Heart right ventricle (tissue), 16 donors: Measurements from ENCODE around the gene ZC3H13. TPM values are rescaled to one million over a fixed set of nuclear protein-coding genes. Genes with fewer than 3 reads are reported as not detected.

Source experiments
- ATAC-seq, 8 donors: fragments of 200-7000 bp; cut with Tn5 transposase; one replicate each; pipeline ENCODE4 v1.9.1; 2020; ENCODE audit warnings: mild to moderate bottlenecking in 8 of 8, moderate library complexity in 8 of 8, moderate number of reproducible peaks in 1 of 8
- DNase-seq, 2 donors: peaks; one replicate each; pipeline ENCODE4 v3.0.0-alpha.2; 2020
- H3K27ac ChIP-seq, 10 donors: fragments of 200-600 bp; sonication (generic) in 2 of 10; one replicate each; pipeline versions ENCODE4 v1.5.0 to v1.8.0; 2020 to 2022; ENCODE audit warnings: mild to moderate bottlenecking in 3 of 10
- H3K27me3 ChIP-seq, 7 donors: fragments of 200-600 bp; one replicate each; pipeline ENCODE4 v1.8.0; 2021 to 2022; ENCODE audit warnings: mild to moderate bottlenecking in 2 of 7
- H3K36me3 ChIP-seq, 9 donors: fragments of 200-600 bp; sonication (generic) in 1 of 9; one replicate each; pipeline versions ENCODE4 v1.5.0 to v1.8.0; 2020 to 2022; ENCODE audit warnings: mild to moderate bottlenecking in 2 of 9
- H3K4me1 ChIP-seq, 9 donors: fragments of 200-600 bp; sonication (generic) in 1 of 9; one replicate each; pipeline versions ENCODE4 v1.5.0 to v1.8.0; 2020 to 2022; ENCODE audit warnings: mild to moderate bottlenecking in 4 of 9
- H3K4me3 ChIP-seq, 10 donors: fragments of 200-600 bp; sonication (generic) in 2 of 10; one replicate each; pipeline versions ENCODE4 v1.5.0 to v1.8.0; 2020 to 2022; ENCODE audit warnings: mild to moderate bottlenecking in 7 of 10, moderate library complexity in 2 of 10
- H3K9me3 ChIP-seq, 11 donors: fragments of 200-600 bp in 10 of 11; sonication (generic) in 2 of 11; one replicate each; pipeline versions ENCODE4 v1.5.0 to v1.8.0; 2013 to 2022; ENCODE audit warnings: mild to moderate bottlenecking in 2 of 11, control low read depth in 1 of 11, moderate library complexity in 1 of 11
- CTCF ChIP-seq, 9 donors: fragments of 200-600 bp; sonication (generic) in 2 of 9; IDR thresholded peaks; one replicate each; pipeline versions ENCODE4 v1.5.0 to v1.8.0; 2021 to 2022; ENCODE audit warnings: antibody characterized with exemption in 9 of 9, mild to moderate bottlenecking in 5 of 9, moderate library complexity in 1 of 9
- WGBS, 2 donors: extraction: QIAGEN DNeasy Blood & Tissue Kit; methylation state at CpG; one replicate each; pipeline ENCODE4 v1.1.7; 2013; ENCODE audit warnings: inconsistent platforms in 1 of 2; 5-methylcytosine and 5-hydroxymethylcytosine counted together
- intact Hi-C, 10 donors: fragments of 100-400 bp; cut with DNase I; formaldehyde crosslinking; loops; one replicate each; pipeline versions ENCODE4 v1.11.1 to v1.14.2; 2022
- polyA plus RNA-seq, 2 donors: library from polyadenylated mRNA; stranded (reverse); fragments of 200-250 nt; gene quantifications; one replicate each; pipeline ENCODE4 v1.2.3, GENCODE V29; 2013
- total RNA-seq, 10 donors: library from RNA; stranded (reverse); fragmentation: NEBNext Ultra II Directional in 3 of 10; extraction: Animal tissue kit (Norgen Biotek cat#: 25700) in 3 of 10; gene quantifications; one replicate each; pipeline versions ENCODE4 v1.2.1 to v1.2.4, GENCODE V29; 2021 to 2023
- donor health status: Arrhythmogenic right ventricular cardiomyopathy.
- donor health status: ischemic (EF 13 %, LVEDD 7.1; RV severe dilation, severe dysfunction).
- donor health status: healthy with polysubstance abuse.
- donor health status: DM: no; HTN: yes; CAD: no.
- donor health status: DM: no; HTN: no; CAD: no.
- donor health status: ischemic (EF 25% LVEDD 6.9; RV normal size, moderate dysfunction).
- donor health status: ischemic (EF 25% LVEDD 5.7; RV mildly dilated, moderate dysfunction).
- donor health status: healthy.
- donor health status: DM: yes; HTN: yes; CAD: no.
- donor health status: Ischemic cardiomyopathy.
- donor health status: ischemic (EF 35%, LVEDD 5.7; RV mildly dilated, moderate dysfunction).
- donor health status: nonischemic (EF 11% LVEDD 7.7; RV severe dilation, severe dysfunction).
- donor health status: DM: yes; HTN: yes; CAD: no.
- donor health status: PGD.
- donor health status: ischemic (EF 29% LVEDD 5.4; RV normal size, mild dysfunction).
- donor health status: nonischemic (EF 23%, LVEDD 6.1; RV moderate dilation, normal function).

Gene ZC3H13
- total and polyA plus RNA-seq, 12 donors, result 6.7 to 50.1 (median 43.4) TPM

DNA sequence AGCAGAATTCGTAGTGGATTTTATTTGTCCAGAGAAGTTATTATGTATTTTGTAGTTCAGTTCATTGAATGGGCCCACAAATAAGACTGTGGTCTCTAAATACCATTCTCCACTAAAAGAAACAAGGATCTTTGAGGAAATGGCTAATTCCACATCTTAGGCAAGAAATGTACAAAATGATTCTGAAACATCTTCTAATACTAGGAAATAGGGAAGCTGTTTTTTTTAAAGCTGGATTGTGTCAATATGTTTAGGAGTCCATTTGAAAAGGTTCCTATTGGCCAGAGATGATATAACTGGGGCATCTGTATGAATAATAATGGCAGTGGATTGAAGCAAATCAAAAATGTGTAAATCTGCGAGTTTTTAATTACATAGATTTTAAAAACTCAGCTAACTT is 112.5 kb downstream of the ZC3H13 start:
- Histone ChIP-seq H3K27me3 (peaks cover 0 to 13% (median 0%) of the 10 kb centered on the region in 7 donors), H3K9me3 (no peaks in the 10 kb centered on the region), H3K36me3 (no peaks in the 10 kb centered on the region), H3K4me3 (no peak overlapping the region), H3K27ac (no peak overlapping the region), H3K4me1 (no peaks in the 10 kb centered on the region)
- intact Hi-C loops, result no loop called here
- TF ChIP-seq CTCF (IDR thresholded peaks at IDR 0.05), result no peak
- DNase-seq (no peak), ATAC-seq (no peak)
- 85 to 87% methylated on average over 2 of the region's 2 CpGs for WGBS, 2 donors

GRCh38 chr13:45936621-45937020 is 115.9 kb downstream of the ZC3H13 start:
- ATAC-seq (no peak), DNase-seq (no peak)
- no peak for TF ChIP-seq CTCF (IDR thresholded peaks at IDR 0.05)
- H3K27ac ChIP-seq, result no peak overlapping the region
- H3K4me1 ChIP-seq, result peaks cover 0 to 21% (median 0%) of the 10 kb centered on the region in 9 donors
- H3K4me3 ChIP-seq, result no peak overlapping the region
- H3K36me3 ChIP-seq, result no peaks in the 10 kb centered on the region
- WGBS, 2 donors, result 38 to 49% methylated on average over 4 of the region's 4 CpGs
- H3K9me3 ChIP-seq, result no peaks in the 10 kb centered on the region
- peaks cover 0 to 28% (median 7%) of the 10 kb centered on the region in 7 donors for H3K27me3 ChIP-seq
- intact Hi-C loops, result no loop called here

DNA sequence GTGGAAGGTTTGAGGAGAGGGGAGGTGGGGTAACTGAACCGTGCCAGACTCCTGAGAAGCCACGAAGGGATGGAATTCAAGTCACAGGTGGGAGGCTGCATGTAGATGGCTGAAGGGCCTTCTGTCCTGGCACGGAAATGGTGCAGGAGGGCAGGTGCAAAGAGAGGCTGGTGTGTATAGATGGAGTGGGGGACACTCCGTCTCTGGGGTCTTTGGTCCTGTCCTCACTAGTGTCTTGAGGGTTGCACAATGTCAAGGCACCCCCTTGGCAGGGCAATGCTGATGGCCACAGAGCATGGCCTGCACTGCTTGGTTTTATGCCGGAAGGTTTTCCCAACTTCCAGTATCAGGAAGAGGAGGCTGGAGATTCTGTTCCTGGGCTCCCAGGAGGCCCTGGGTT is 118.3 kb downstream of the ZC3H13 start:
- ATAC-seq (no peak), DNase-seq (no peak)
- Histone ChIP-seq H3K4me3 (no peak overlapping the region), H3K9me3 (no peaks in the 10 kb centered on the region), H3K27ac (no peak overlapping the region), H3K27me3 (peaks cover 0 to 30% (median 12%) of the 10 kb centered on the region in 7 donors), H3K36me3 (no peaks in the 10 kb centered on the region), H3K4me1 (peaks cover 0 to 22% (median 0%) of the 10 kb centered on the region in 9 donors)
- intact Hi-C loops, result no loop called here
- 82 to 87% methylated on average over 5 of the region's 5 CpGs for WGBS, 2 donors
- TF ChIP-seq CTCF (IDR thresholded peaks at IDR 0.05), result no peak

GRCh38 chr13:45933203-45933908 is 119.2 kb downstream of the ZC3H13 start:
- WGBS, 2 donors, result 68 to 70% methylated on average over 18 of the region's 18 CpGs
- DNase-seq (no peak), ATAC-seq (no peak)
- Histone ChIP-seq H3K27ac (peak overlapping the region in 1 of 10 donors; percentile 77), H3K36me3 (no peaks in the 10 kb centered on the region), H3K9me3 (no peaks in the 10 kb centered on the region), H3K27me3 (peaks cover 0 to 30% (median 12%) of the 10 kb centered on the region in 7 donors), H3K4me1 (peaks cover 0 to 22% (median 0%) of the 10 kb centered on the region in 9 donors), H3K4me3 (no peak overlapping the region)
- intact Hi-C loops, result no loop called here
- no peak for TF ChIP-seq CTCF (IDR thresholded peaks at IDR 0.05)
